ENCODE results near the gene PLEKHG1.
A peak's percentile ranks its signal among the peaks of the same experiment; 100 is the strongest.

The PLEKHG1 gene

DNA sequence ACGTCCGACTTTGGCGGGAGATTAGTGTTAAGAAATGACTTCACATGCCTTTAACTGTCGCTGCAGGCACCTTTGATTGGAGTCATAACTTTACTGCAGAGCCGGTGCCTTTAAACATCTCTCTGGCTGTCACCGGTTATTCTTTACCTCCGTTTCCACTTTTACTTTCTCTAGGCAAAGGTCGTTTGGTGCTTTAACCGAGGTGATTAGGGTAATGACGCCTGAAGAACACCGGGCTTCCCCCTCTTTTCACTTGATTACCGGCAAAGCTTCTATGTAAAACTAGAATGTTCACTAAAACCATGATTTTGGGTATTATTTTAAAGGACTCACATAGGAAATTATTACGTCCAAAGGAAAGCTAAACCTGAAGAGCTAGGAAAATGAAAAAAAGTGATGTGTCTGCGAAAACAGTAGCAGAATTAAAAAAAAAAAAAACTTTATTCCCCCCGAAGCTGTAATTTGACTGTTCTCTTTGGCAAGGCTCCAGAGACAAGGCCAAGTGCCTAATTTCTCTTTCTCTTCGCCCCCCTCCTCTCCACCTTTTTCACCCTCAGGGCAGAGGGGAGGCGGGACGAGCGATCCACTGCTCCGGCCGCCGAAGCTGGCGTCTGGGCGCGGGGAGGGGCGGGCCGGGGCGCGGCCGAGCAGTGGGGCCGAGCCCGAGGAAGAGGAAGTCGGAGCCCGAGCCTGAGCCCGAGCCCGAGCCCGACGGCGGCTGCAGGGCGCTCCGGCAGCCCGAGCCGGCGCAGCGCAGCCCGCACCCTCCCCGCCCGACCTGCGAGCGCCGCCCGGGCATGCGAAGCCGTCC is at the start of gene PLEKHG1:
Gene PLEKHG1, plus strand, starts transcription at position 687 of the 811 bp plus-strand sequence. CDS start 133,797 bp downstream, outside the sequence.
- DNase-seq (ENCODE audit: low read depth): peak; percentile 46

DNA sequence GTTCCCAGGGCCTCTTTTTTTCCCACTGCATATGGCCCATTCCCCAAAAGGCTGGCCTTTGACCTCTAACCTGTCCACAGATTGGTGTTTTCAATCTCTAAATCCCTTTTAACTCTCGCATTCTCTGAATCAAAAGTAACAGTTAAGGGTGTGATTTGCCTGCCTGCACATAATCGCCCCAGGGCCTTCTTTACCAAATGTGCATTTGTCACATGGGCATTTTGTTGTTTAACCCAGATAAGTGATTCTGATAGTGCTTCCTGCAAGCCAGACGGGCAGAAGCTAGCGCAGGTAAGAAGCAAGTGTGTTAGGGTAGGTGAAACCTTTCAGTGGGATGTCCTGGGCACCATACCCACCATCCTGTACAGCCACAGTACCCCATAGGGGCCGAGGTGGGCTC is 49.4 kb upstream of the PLEKHG1 start:
- DNase-seq (ENCODE audit: low read depth): no peak

DNA sequence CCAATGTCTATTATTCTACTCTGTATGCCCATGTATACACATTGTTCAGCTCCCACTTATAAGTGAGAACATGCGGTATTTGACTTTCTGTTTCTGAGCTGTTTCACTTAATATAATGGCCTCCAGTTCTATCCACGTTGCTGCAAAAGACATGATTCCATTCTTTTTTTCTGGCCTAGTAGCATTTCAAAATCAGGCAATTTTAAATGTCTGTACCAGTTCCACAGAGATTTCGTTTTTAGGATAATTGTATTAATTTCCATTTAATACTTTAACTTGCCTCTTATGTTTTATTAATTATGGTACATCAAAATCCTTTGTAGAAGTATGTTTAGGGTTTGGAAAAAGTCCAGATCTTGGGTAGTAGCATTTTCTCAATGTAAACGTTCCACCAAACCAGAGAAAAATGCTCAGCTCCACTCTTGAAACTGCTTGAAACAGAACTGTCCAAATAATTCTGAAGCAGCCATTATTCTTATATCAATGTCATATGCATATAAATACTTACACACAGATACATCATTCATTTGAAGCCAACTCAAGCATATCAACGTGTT is 42.6 kb upstream of the PLEKHG1 start:
- no peak for DNase-seq (ENCODE audit: low read depth)

DNA sequence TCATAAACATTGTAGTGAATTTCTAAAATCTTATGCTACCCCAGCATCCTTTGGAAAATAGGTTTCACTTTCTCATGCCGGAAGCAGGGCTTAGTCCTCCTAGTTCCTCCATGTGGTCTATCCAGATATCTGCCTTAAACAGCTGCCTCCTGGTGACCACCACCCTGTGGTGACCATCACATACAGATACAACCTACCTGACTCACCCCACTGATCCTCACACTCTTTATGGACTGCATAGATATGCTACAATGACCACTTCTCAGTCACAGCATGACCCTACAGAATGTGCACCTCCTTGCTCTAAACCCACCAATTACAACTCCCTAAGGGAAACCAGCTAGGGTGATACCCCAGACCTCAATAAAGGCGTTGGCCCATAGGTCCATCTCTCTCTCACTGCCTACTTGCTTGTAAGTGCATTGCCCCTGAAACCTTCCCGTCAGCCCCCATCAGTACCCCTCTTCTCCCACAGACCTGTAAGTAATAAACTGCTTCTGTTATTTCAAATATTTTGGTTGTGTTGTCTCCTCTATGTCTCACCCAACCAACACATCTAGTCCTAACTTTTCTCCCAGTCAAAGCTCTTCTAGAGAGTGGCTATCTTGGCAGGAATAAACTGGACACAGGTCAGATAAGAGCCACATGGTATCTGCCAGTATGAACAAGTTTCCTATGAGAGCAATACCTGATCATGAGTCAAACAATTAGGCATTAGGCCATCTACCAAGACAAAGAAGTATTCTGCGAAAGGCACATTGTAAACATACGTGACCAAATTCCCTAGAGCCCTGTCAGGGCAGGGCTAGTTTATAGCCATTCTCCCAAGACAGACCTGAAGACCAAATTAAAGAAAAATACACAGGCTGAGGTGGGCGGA is 39.4 kb upstream of the PLEKHG1 start:
- DNase-seq (ENCODE audit: low read depth): no peak

DNA sequence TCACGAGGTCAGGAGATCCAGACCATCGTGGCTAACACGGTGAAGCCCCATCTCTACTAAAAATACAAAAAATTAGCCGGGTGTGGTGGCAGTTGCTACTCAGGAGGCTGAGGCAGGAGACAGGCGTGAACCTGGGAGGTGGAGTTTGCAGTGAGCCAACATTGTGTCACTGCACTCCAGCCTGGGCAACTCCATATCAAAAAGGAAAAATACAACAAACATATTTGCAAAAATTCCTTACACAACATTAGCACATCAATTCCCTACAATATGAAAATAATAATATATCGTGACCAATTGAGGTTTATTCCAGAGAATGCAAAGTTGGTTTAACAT is 38.8 kb upstream of the PLEKHG1 start:
- no peak for DNase-seq (ENCODE audit: low read depth)

DNA sequence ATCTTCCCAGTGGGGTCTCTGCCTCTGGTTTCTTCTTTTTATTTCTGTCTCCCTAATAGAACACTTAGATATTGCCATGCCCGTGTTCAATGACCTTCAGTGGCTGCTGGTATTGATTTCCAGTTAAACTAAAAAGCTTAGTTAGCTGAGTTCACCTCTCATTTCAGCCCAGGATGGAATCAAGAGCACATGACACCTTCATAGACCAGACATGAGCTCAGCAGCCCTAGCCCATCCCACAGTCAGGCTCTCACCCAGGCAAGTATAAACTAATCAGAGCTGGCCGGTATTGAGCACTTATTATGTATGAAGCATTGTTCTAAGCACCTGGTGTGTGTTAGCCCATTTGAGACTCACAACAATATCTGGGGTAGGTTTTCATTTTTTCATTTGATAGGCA is 33.7 kb upstream of the PLEKHG1 start:
- DNase-seq (ENCODE audit: low read depth): no peak

DNA sequence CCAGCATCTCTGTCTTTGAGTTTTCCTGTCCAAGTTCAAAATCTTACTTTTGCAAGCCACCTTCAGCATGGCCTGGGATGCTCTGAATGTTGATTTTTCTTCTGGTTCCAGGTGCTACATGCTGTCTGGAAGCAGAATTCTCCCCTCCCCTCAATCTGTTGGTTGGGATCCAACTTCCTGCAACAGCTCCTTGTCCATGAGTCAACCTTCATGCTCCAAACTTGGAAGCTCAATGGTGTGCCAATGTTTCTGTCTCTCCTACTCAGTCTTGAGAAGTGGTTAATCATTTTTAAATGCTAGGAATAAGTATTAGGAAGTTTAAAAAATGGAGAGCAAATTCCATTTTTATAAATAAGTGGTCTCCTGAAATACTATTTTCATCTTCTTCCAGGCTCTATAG is 33.2 kb upstream of the PLEKHG1 start:
- no peak for DNase-seq (ENCODE audit: low read depth)

DNA sequence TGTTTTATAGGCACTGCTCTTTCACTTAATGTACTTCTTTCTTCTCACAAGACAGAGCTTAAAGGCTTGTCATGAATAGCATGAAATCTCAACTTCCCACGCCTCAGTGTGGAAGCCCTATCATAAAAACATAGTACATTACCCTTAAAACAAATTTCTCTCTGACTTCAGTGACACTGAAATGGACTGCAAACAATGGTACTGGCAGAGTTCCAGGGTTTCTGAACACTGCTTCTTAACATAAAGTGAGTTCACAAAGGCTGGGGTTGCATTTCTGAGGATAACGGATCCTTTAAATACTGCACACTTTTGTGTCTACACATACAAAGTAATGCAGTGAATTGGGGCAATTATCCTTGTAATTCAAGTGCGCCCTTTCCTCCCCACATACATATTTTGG is 32.3 kb upstream of the PLEKHG1 start:
- no peak for DNase-seq (ENCODE audit: low read depth)

DNA sequence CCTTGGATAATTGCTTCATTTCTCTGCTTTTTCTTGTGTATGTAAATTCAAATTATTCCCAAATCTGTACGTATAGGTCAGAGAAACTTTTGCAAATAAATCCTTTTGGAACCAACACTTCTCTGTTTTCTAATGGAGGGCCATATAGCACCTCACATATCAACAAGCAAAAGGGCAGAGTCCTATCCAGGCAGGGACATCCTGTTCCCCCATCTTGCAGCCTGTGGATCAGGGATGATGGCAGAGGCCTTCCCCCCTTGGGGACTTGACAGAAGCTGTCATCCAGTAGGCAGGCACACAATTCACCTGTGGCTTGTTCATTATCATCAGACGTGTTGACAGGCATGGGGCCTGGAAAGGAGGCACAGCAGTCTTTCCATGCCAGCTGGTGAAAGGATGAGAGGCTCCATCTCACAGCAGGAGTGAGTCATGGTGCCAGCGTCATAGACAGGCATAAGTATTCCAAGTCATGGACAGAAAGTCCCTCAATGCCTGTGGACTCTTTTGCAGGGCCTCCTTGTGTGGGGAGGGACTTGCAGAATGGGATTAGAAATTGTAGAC is 31.8 kb upstream of the PLEKHG1 start:
- no peak for DNase-seq (ENCODE audit: low read depth)

DNA sequence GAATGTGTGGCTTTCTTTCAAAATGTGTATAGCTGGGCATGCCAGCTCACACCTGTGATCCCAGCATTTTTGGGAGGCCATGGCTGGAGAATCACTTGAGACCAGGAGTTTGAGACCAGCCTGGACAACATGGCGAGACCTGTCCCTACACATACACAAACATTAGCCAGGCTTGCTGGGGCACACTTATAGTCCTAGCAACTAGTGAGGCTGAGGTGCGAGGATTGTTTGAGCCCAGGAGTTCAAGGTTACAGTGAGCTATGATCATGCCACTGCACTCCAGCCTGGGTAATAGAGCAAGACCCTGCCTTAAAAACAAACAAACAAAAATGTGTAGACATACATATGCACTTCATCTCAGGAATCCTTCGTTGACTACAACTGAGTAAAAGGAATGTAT is 31.1 kb upstream of the PLEKHG1 start:
- no peak for DNase-seq (ENCODE audit: low read depth)

DNA sequence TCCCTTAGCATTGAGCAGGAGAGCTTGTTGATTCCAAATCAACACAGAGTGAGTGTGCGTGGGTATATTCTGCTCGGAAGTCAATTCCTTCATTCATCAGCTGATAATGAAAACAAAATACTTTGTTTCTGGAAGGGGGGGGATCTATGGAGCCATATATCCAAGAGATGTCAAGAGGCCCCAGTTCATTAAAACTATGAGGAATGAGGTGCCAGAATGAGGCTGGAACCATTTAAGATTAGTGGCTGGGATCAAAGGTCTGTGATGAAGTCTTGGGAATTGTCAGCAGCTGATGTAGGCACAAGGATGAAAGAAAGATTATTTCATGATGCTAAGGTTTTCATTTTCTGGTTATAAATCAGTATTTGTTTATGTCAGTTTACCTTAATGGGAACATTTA is 30.5 kb upstream of the PLEKHG1 start:
- no peak for DNase-seq (ENCODE audit: low read depth)

DNA sequence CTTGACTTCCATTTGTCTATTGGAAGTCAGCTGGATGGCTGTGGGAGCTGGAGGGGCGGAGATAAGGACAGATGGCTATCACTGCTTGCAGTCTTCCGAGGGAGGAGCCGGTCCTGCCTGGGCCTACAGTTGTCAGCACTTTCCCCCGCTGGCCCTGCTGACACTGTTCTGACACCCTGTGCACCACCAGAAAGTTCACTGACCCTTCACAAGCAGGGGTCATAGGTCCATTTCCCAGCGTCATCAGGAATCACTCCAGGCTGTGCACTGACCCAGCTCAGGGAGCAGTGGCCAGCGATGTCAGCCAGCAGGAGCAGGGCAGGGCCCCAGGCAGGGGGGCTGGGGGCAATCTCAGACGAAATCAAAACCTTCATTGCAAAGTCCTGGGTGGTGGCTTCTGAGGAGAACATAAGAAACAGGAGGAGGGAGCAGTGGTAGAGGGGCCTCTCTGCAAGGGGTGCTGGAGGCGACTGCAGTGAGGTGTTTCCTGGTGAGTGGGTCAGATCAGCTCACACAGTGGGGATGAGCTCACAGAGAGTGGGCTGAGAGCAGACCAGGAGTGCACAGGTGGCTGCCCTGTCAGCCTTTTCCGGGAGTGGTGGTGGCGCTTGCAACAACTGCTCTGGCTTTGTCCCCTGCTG is 26.5 kb upstream of the PLEKHG1 start:
- no peak for DNase-seq (ENCODE audit: low read depth)

DNA sequence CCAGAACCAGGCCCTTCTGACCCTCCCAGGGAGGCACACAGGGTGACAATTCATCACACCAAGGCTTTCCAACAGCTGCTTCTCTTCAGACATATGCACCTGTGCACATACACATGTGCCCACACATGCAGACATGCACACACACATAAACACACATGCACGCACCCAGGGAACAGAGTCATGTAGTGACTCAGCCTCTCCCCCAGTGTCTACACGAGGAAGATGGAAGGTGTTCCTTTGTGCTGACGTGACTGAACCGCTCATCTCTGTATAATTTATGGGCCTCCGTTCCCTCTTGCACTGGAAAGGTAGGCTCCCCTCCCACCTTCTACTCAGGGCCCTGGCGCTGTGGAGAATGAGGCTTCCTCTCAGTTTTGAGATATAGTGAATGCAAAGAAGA is 23.8 kb upstream of the PLEKHG1 start:
- DNase-seq (ENCODE audit: low read depth): no peak

DNA sequence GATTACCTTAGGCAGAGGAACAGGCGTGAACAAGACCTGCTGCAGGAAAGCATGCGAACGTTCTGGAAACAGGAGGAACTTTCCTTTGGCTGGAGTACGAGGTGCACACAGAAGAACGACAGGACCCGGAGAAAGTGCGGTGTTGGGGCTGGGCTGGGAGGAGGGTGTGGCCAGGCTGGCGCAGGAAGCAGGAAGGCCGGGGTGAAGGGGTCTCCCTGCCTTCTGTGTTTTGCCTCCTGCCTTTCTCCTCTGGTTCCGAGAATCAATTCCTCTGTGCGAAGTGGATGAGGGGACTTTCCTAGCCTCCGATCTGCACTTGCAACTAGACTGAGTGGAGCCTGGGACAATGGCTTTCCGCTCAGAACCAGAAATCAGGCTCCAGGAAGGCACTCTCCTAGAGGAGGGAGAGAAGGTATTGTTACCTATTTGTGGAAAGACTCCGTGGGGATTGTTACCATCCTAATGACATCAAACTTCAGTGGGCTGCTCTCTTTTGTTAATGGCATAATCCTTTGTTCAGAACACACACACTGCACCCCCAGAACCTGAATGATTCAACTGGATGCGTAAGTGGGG is 22.9 kb upstream of the PLEKHG1 start:
- DNase-seq (ENCODE audit: low read depth): no peak

DNA sequence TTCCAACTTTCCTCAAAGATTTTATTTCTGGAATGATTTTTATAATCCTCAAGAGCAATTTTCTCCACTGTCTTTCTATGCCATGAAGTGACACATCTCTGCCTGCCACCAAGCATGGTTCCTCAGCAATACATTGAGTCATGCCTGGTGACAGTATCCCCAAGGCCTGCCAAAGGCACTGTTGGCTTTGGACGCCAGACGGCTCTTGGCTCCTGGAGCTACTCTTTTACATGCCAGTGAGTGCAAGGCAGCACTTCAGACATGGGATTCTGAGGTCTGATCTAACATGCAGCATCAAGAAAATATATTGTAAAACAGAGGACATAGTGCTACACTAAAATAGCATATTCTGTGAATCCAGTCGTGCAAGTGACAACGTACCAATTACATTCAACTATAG is 20.1 kb upstream of the PLEKHG1 start:
- no peak for DNase-seq (ENCODE audit: low read depth)

DNA sequence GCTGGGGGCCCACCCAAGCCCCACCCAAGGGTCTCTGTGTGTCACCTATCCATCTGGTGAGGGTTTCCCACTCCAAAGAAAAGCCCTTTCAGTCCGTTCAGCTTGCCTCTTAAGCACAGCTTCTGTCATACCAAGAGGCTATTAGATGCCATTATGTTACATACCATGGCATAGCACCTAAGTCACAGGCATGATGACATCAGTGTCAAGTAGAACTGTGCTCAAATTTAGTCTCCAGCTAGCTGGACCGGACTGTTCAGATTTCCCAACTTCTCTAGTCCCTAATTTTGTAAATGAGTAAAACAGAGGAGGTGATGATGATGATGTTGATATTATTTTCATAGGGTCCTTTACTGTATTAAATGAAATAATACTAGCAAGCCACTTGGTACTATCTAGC is 19.2 kb upstream of the PLEKHG1 start:
- DNase-seq (ENCODE audit: low read depth): no peak

DNA sequence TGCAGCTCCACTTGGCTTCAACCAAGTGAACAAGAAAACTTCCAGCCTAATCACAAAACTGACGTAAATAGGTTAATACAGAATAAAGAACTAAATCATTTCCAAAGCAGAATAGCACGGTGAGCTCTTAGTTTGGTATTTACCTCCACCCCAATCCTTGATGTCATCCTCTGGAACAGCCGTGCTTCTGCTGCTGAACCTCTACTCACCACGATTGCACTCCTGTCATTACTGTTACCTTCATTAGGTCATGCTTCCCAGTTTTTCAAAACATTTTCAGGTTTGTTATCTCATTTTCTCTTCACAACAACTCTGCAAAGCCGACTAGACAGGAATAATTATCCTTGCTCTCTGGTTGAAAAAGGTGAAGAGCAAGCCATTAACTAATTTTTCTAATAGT is 15.6 kb upstream of the PLEKHG1 start:
- DNase-seq (ENCODE audit: low read depth): no peak

DNA sequence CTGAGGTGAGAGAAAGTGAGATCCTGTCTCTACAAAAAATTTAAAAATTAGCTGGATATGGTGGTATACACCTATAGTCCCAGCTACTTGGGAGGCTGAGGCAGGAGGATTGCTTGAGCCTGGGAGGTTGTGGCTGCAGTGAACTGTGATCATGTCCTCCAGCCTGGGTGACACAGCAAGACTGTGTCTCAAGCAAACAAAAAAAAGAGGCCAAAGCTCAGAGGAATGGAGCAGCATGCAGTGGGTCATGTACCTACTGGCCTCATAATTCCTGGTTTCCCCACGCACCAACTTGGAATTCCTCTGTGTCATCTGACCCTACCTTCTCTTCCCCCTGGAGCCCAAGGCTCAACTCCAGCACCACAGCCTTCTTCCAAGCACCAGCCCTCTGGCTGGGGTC is 15.1 kb upstream of the PLEKHG1 start:
- DNase-seq (ENCODE audit: low read depth): no peak

DNA sequence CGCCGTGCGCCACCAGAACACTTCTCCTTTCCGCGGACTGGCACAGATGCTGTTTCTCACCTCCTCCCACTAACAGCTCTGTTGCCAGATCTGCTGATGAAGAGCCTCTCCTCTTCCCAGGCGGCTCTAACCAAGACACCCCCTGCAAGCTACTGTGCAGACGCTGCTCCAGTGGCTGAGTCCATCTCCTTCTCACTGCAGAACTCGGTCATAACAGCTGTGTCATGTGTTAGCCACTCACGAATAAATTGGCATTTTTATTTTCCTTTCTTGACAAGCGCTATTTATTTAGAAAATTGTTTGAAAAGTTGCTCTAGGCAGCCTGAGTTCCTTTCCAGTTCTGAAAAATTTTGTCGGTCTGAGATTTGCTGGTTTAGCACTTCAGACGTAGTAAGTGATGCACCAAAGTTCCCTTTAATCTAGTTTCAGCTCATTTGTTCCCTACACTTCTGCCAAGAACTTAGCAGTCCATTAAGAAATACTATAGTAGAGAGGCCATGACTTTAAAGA is 12.8 kb upstream of the PLEKHG1 start:
- DNase-seq (ENCODE audit: low read depth): no peak

DNA sequence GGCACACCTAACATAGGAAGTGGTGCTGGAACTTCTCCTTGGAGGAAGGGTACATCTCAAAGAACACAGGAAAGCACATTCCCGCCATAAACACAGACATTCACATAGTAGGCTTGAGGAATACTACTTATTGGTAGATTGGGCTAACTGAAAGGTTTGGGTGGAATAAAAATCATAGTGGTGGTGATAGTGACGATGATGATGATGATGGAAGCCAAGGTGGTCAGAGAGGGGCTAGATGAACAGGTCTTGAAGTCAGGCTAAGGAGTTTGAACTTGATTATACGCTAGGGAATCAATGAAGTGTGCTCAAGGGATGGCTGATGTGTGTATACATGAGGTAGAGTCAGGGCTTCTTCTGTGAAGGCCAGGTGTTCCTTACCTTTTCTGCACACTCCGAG is 12.0 kb upstream of the PLEKHG1 start:
- DNase-seq (ENCODE audit: low read depth): no peak

DNA sequence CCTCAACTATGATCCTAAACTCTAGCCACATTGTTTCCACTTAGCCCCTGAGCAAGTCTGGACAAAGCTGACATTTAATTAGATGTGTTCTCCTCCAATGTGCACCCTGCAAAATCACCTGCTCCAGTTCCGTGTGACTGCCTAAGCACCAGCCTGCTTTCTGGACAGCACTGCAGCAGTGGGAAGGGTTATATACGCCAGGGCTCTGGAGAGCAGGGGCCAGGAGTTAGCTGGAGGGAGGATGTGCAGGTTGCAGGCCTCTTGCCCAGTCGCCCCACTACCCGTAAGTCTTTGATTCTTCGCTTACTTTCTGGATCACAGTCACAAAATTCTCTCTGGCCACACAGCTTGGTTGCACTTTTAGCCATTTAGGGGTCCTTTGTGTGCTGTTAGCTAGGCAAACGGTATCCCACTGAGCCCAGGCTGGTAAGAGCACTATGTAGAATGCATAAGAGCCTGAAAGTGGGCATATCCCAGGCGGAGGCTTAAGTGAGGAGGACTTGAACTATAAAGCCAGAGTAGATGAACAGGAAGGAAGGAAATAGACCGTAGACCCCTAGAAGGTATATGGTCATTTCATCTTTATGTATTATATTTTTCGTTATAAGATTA is 10.7 kb upstream of the PLEKHG1 start:
- DNase-seq (ENCODE audit: low read depth): no peak

All from activated T-helper 9 cell treated with anti-CD3 and anti-CD28 coated beads, Interleukin-2, amount 50 U/mL, for 16 hours (primary cell).